ENCODE results near the gene FBXO10. TPM values are rescaled to one million over a fixed set of nuclear protein-coding genes. Genes with fewer than 3 reads are reported as not detected.

Gene FBXO10
- total and polyA plus RNA-seq, 10 of the 15 experiments (the other 5 are each of a cell fraction or from before 2014, with no cell fraction given): 1.6 to 17.2 (median 9.6) TPM

DNA sequence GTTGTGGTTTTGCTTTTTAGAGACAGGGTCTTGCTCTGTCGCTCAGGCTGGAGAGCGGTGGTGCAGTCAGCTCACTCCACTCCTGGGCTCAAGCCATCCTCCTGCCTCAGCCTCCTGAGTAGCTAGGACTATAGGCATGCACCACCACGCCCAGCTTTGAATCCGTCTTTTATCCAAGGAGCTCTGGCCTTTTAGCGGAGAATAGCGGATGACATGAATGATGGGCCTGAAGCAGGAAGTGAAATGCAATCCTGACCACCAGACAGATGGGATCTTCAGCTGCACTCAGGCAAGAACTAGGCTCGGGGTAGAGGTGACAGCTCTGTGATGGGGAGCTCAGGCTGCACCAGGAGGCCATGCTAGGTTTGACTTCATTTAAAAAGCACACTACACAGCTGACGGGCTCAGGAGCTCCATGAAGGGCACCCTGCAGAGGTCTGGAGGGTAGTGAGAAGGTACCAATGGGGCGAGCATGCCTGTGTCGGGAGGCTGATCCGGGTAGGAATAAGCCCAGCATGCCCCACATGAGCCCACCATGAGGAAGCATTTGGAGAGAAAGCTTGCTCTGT is 68.5 kb downstream of the FBXO10 start (continued):
- TF ChIP-seq HSF1 (IDR thresholded peaks at IDR 0.05; ENCODE audit: low read depth, low read length) (no peak), SIX5 (IDR thresholded peaks at IDR 0.05; ENCODE audit: low read depth, low read length, severe bottlenecking) (no peak)

DNA sequence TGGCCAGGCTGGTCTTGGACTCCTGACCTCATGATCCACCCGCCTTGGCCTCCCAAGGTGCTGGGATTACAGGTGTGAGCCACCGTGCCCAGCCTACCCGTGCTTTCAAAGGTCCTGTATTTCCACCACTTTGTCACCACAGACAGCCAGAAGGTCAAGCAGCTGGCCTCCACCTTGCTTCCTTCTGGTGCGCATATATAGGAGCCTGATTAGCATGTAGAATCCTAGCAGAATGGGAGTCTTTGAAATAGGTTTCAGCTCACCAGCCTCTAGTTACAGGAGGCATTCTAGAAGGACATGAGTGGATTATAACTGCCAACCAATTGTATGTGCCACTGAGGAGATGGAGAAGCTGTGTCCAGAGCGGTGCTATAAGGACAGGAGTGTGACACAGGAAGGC is 71.6 kb downstream of the FBXO10 start:
- POLR2A ChIA-PET: interaction anchor here (0.5 kb wide), 1 partner anchor 28 kb away, joined by 5 read pairs; no protein-coding TSS in a partner anchor
- Histone ChIP-seq H3K36me3 (ENCODE audit: control insufficient read depth in 2 of 2, insufficient read depth in 2 of 2, low read length in 1 of 2) (peaks cover 9 to 33% of the 10 kb centered on the region in 2 experiments; a peak in 3 of 4 replicates), H3K4me1 (ENCODE audit: control insufficient read depth, insufficient read depth, low read length) (no peaks in the 10 kb centered on the region), H2AFZ (ENCODE audit: control insufficient read depth, low read depth, low read length) (no peak overlapping the region), H3K9me3 (replicated peaks; ENCODE audit: control insufficient read depth, insufficient read depth, low read length) (no peaks in the 10 kb centered on the region), H3K4me3 (no peak overlapping the region), H3K4me2 (ENCODE audit: control insufficient read depth, insufficient read depth) (no peak overlapping the region), H4K20me1 (ENCODE audit: control insufficient read depth, insufficient read depth) (no peaks in the 10 kb centered on the region), H3K79me2 (ENCODE audit: control insufficient read depth, insufficient read depth, low read length) (no peaks in the 10 kb centered on the region), H3K27ac (ENCODE audit: control insufficient read depth, insufficient read depth) (no peak overlapping the region), H3K27me3 (replicated peaks in 1 of 2; ENCODE audit: control insufficient read depth in 2 of 2, insufficient read depth in 2 of 2, low read length in 1 of 2) (no peaks in the 10 kb centered on the region), H3K9ac (ENCODE audit: control insufficient read depth, insufficient read depth, low read length) (no peak overlapping the region)
- RAD21 ChIA-PET (ENCODE audit: unreplicated experiment): no interaction called here
- no peak for ATAC-seq
- WGBS (ENCODE audit: insufficient coverage, insufficient replicate concordance, low lambda C conversion rate, missing lambda C conversion rate): 99% methylated on average over 5 of the region's 5 CpGs
- SMC1A ChIA-PET (ENCODE audit: uncharacterized antibody, unreplicated experiment): no interaction called here
- FAIRE-seq: no peak
- CTCF ChIA-PET: no interaction called here
- in situ Hi-C loops (cut with MboI) (no loop called here), intact Hi-C loops (cut with micrococcal nuclease; ENCODE audit: unreplicated experiment) (no loop called here)
- BruUV-seq (replicated peaks): no TSS peak
- DNase-seq (ENCODE audit: low read depth, low spot score): no peak
- no peak for TF ChIP-seq NFIC (IDR thresholded peaks at IDR 0.05; ENCODE audit: low read depth, low read length)
- no peak for TF ChIP-seq SRF (IDR thresholded peaks at IDR 0.05; ENCODE audit: low read depth in 2 of 2, low read length in 2 of 2)
- no peak for TF ChIP-seq EP300 (IDR thresholded peaks at IDR 0.05; ENCODE audit: borderline replicate concordance in 1 of 2, control insufficient read depth in 1 of 2, low read depth in 2 of 2, low read length in 2 of 2)
- TF ChIP-seq MEF2A (IDR thresholded peaks at IDR 0.05; ENCODE audit: insufficient read depth, low read depth, low read length): no peak
- TF ChIP-seq PBX3 (IDR thresholded peaks at IDR 0.05; ENCODE audit: insufficient replicate concordance, low read depth, low read length): no peak
- TF ChIP-seq MEF2B (IDR thresholded peaks at IDR 0.05; ENCODE audit: partially characterized antibody, poor library complexity, severe bottlenecking): no peak
- no peak for TF ChIP-seq ZNF24 (IDR thresholded peaks at IDR 0.05)
- TF ChIP-seq STAT1 (conservative IDR thresholded peaks at IDR 0.05): no peak
- no peak for TF ChIP-seq IKZF2 (IDR thresholded peaks at IDR 0.05)
- TF ChIP-seq MTA3 (IDR thresholded peaks at IDR 0.05; ENCODE audit: borderline replicate concordance, low read length): no peak
- TF ChIP-seq KLF5 (IDR thresholded peaks at IDR 0.05; ENCODE audit: partially characterized antibody): no peak
- no peak for TF ChIP-seq RAD21 (IDR thresholded peaks at IDR 0.05; ENCODE audit: insufficient read depth, low read depth, low read length)
- no peak for TF ChIP-seq MTA2 (IDR thresholded peaks at IDR 0.05; ENCODE audit: low read depth)
- no peak for TF ChIP-seq ZNF207 (IDR thresholded peaks at IDR 0.05; ENCODE audit: borderline replicate concordance)
- no peak for TF ChIP-seq ZNF384 (IDR thresholded peaks at IDR 0.05; ENCODE audit: borderline replicate concordance, low read depth, low read length)
- no peak for TF ChIP-seq SUPT20H (IDR thresholded peaks at IDR 0.05; ENCODE audit: borderline replicate concordance, control insufficient read depth, low read depth, low read length)
- TF ChIP-seq RBBP5 (conservative IDR thresholded peaks at IDR 0.05): no peak
- TF ChIP-seq RFX5 (IDR thresholded peaks at IDR 0.05; ENCODE audit: low read depth, low read length): no peak
- TF ChIP-seq SMAD5 (IDR thresholded peaks at IDR 0.05; ENCODE audit: low read depth): no peak
- TF ChIP-seq TCF12 (IDR thresholded peaks at IDR 0.05; ENCODE audit: low read depth, low read length): no peak
